Upper lobe of left lung (tissue), 6 donors: ENCODE results near the gene CPNE5. TPM values are rescaled to one million over a fixed set of nuclear protein-coding genes. Genes with fewer than 3 reads are reported as not detected.

ENCODE experiments used
- ATAC-seq, 2 donors: fragments of 200-7000 bp; cut with Tn5 transposase; one replicate each; pipeline ENCODE4 v1.9.1; 2022; ENCODE audit warnings: mild to moderate bottlenecking in 2 of 2, moderate library complexity in 2 of 2; ENCODE audit not compliant: low FRiP score in 2 of 2
- DNase-seq, 2 donors: peaks; one replicate each; pipeline ENCODE4 v3.0.0-alpha.2; 2019 to 2020
- H3K27ac ChIP-seq, 4 donors: fragments of 200-600 bp; sonication (generic); one replicate each; pipeline ENCODE4 v1.5.1; 2016 to 2019
- H3K27me3 ChIP-seq, 4 donors: fragments of 200-600 bp; sonication (generic); one replicate each; pipeline ENCODE4 v1.5.1; 2017 to 2019
- H3K36me3 ChIP-seq, 4 donors: fragments of 200-600 bp; sonication (generic); one replicate each; pipeline ENCODE4 v1.5.1; 2016 to 2019
- H3K4me1 ChIP-seq, 4 donors: fragments of 200-600 bp; sonication (generic); one replicate each; pipeline ENCODE4 v1.5.1; 2018 to 2019
- H3K4me3 ChIP-seq, 4 donors: fragments of 200-600 bp; sonication (generic); one replicate each; pipeline ENCODE4 v1.5.1; 2017 to 2019; ENCODE audit warnings: mild to moderate bottlenecking in 2 of 4, moderate library complexity in 1 of 4
- H3K9me3 ChIP-seq, 4 donors: fragments of 200-600 bp; sonication (generic); one replicate each; pipeline ENCODE4 v1.5.1; 2018 to 2019
- CTCF ChIP-seq, 6 experiments: fragments of 450-650 bp in 4 of 6; fragments of 200-600 bp in 2 of 6; sonication (generic) in 2 of 6; IDR thresholded peaks; one replicate each; pipeline ENCODE4 v1.5.1; 2016 to 2019; ENCODE audit warnings: antibody characterized with exemption in 6 of 6
- EP300 ChIP-seq, 4 donors: sonication (generic); formaldehyde crosslinking; IDR thresholded peaks; one replicate each; pipeline ENCODE4 v1.5.1; 2017; ENCODE audit warnings: antibody characterized with exemption in 4 of 4, control low read depth in 2 of 4
- POLR2A ChIP-seq, 4 donors: fragments of 450-650 bp; IDR thresholded peaks; one replicate each; pipeline ENCODE4 v1.5.1; 2016 to 2017; ENCODE audit warnings: antibody characterized with exemption in 4 of 4, mild to moderate bottlenecking in 2 of 4
- POLR2AphosphoS5 ChIP-seq, 2 donors: sonication (generic); formaldehyde crosslinking; IDR thresholded peaks; one replicate each; pipeline ENCODE4 v1.5.1; 2017; ENCODE audit warnings: antibody characterized with exemption in 2 of 2
- WGBS, 2 donors: methylation state at CpG; one replicate each; pipeline ENCODE4 v1.1.5; 2017 to 2018; 5-methylcytosine and 5-hydroxymethylcytosine counted together
- total RNA-seq, 6 donors: library from RNA; depleted of rRNA in 4 of 6; stranded (reverse); fragments of >200 nt in 4 of 6; gene quantifications; one replicate each; pipeline versions ENCODE4 v1.1.0 to v1.2.1, GENCODE V29; 2016 to 2021
- donor health status: DM: no; HTN: no; CAD: no; lungs with moderate emphysema.
- donor health status: DM: no; HTN: yes; CAD: no; lungs with severe emphysema.

The CPNE5 gene
- total RNA-seq, 6 donors from 2014 or later, result 0.89 to 5.4 (median 2.5) TPM

- no peaks in the 10 kb centered on the region for H3K36me3 ChIP-seq
- DNase-seq (no peak), ATAC-seq (no peak)
- H3K4me1 ChIP-seq, result peaks cover 14 to 21% (median 17%) of the 10 kb centered on the region in 4 donors
- no peaks in the 10 kb centered on the region for H3K9me3 ChIP-seq
- WGBS, 2 donors, result 82 to 85% methylated on average over 6 of the region's 6 CpGs
- no peaks in the 10 kb centered on the region for H3K27me3 ChIP-seq
- no peak overlapping the region for H3K4me3 ChIP-seq
- no peak overlapping the region for H3K27ac ChIP-seq
- TF ChIP-seq EP300 (IDR thresholded peaks at IDR 0.05), result no peak
- no peak for TF ChIP-seq POLR2A (IDR thresholded peaks at IDR 0.05)
- TF ChIP-seq POLR2AphosphoS5 (IDR thresholded peaks at IDR 0.05), result no peak
- TF ChIP-seq CTCF (IDR thresholded peaks at IDR 0.05), result no peak
These were observed 81.2 kb downstream of the CPNE5 start for GRCh38 chr6:36757943-36758508.

- Histone ChIP-seq H3K4me3 (no peak overlapping the region), H3K27ac (no peak overlapping the region), H3K9me3 (no peaks in the 10 kb centered on the region), H3K4me1 (peaks cover 16 to 29% (median 22%) of the 10 kb centered on the region in 4 donors), H3K36me3 (no peaks in the 10 kb centered on the region), H3K27me3 (no peaks in the 10 kb centered on the region)
- TF ChIP-seq EP300 (IDR thresholded peaks at IDR 0.05) (no peak), POLR2AphosphoS5 (IDR thresholded peaks at IDR 0.05) (no peak), POLR2A (IDR thresholded peaks at IDR 0.05) (no peak), CTCF (IDR thresholded peaks at IDR 0.05) (no peak)
- WGBS, 2 donors, result 61 to 72% methylated on average over 4 of the region's 4 CpGs
- no peak for DNase-seq
- ATAC-seq, result no peak
These were observed 82.0 kb downstream of the CPNE5 start for GRCh38 chr6:36757206-36757605.

- H3K4me3 ChIP-seq, result peak overlapping the region in 1 of 4 donors; percentile 10
- DNase-seq, result no peak
These were observed 82.5 kb downstream of the CPNE5 start for GRCh38 chr6:36756786-36757185.

GRCh38 chr6:36755435-36756348 lies 83.6 kb downstream of the CPNE5 start:
- 45 to 54% methylated on average over 15 to 18 of the region's 19 CpGs for WGBS, 2 donors
- H3K27ac ChIP-seq, result peak overlapping the region in 2 of 4 donors; percentile 23 to 48
- no peaks in the 10 kb centered on the region for H3K27me3 ChIP-seq
- H3K36me3 ChIP-seq, result no peaks in the 10 kb centered on the region
- H3K4me3 ChIP-seq, result no peak overlapping the region
- DNase-seq, result peak in 1 of 2 donors; percentile 34
- peak in 1 of 2 donors; percentile 38 for ATAC-seq
- H3K4me1 ChIP-seq, result peaks cover 18 to 32% (median 26%) of the 10 kb centered on the region in 4 donors
- TF ChIP-seq POLR2AphosphoS5 (IDR thresholded peaks at IDR 0.05), result peak; percentile 29 to 62
- no peak for TF ChIP-seq CTCF (IDR thresholded peaks at IDR 0.05)
- no peaks in the 10 kb centered on the region for H3K9me3 ChIP-seq

More at GRCh38 chr6:36756786-36757185, 82.5 kb downstream of the CPNE5 start:
- ATAC-seq, result no peak
- TF ChIP-seq POLR2A (IDR thresholded peaks at IDR 0.05) (no peak), EP300 (IDR thresholded peaks at IDR 0.05) (no peak), CTCF (IDR thresholded peaks at IDR 0.05) (no peak), POLR2AphosphoS5 (IDR thresholded peaks at IDR 0.05) (no peak)
- no peaks in the 10 kb centered on the region for H3K9me3 ChIP-seq
- H3K36me3 ChIP-seq, result no peaks in the 10 kb centered on the region
- no peaks in the 10 kb centered on the region for H3K27me3 ChIP-seq
- WGBS, 2 donors, result 78 to 84% methylated on average over 5 to 8 of the region's 8 CpGs
- H3K4me1 ChIP-seq, result peaks cover 18 to 32% (median 26%) of the 10 kb centered on the region in 4 donors
- no peak overlapping the region for H3K27ac ChIP-seq
